ENCODE data around the gene SERINC1. TPM values are rescaled to one million over a fixed set of nuclear protein-coding genes. Genes with fewer than 3 reads are reported as not detected.

SERINC1 gene
- total and polyA plus RNA-seq, 9 of the 15 experiments (the other 6 are each of a cell fraction or from before 2014, with no cell fraction given): 28.8 to 64.6 (median 39.7) TPM

DNA sequence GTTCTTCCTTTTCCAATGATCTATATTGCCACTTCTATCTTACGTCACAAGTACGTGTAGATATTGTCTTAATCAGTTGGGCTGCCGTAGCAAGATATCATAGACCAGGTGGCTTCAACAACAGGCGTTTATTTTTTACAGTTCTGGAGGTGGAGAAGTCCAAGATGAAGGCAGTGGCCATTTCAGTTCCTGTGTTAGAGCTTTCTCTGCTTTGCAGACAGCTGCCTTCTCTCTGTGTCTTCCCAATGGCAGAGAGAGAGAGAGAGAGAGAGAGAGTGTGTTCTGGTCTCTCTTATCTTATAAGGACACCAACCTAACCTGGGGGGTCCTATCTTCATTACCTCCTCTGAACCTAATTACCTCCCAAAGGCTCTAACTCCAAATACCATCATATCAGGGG, 63.9 kb downstream of the SERINC1 start (continued):
- TF ChIP-seq, protein P1, sequence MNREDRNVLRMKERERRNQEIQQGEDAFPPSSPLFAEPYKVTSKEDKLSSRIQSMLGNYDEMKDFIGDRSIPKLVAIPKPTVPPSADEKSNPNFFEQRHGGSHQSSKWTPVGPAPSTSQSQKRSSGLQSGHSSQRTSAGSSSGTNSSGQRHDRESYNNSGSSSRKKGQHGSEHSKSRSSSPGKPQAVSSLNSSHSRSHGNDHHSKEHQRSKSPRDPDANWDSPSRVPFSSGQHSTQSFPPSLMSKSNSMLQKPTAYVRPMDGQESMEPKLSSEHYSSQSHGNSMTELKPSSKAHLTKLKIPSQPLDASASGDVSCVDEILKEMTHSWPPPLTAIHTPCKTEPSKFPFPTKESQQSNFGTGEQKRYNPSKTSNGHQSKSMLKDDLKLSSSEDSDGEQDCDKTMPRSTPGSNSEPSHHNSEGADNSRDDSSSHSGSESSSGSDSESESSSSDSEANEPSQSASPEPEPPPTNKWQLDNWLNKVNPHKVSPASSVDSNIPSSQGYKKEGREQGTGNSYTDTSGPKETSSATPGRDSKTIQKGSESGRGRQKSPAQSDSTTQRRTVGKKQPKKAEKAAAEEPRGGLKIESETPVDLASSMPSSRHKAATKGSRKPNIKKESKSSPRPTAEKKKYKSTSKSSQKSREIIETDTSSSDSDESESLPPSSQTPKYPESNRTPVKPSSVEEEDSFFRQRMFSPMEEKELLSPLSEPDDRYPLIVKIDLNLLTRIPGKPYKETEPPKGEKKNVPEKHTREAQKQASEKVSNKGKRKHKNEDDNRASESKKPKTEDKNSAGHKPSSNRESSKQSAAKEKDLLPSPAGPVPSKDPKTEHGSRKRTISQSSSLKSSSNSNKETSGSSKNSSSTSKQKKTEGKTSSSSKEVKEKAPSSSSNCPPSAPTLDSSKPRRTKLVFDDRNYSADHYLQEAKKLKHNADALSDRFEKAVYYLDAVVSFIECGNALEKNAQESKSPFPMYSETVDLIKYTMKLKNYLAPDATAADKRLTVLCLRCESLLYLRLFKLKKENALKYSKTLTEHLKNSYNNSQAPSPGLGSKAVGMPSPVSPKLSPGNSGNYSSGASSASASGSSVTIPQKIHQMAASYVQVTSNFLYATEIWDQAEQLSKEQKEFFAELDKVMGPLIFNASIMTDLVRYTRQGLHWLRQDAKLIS (CRISPR knock-in tag; IDR thresholded peaks at IDR 0.05): no peak
- no peak for TF ChIP-seq MTA2 (IDR thresholded peaks at IDR 0.05; ENCODE audit: low read depth)
- peak in 1 of 3 experiments; percentile 61 for TF ChIP-seq YY1 (IDR thresholded peaks at IDR 0.05; ENCODE audit: borderline replicate concordance in 1 of 3, control insufficient read depth in 1 of 3, extremely low read depth in 1 of 3, insufficient read depth in 3 of 3, insufficient read length in 1 of 3, insufficient replicate concordance in 2 of 3, low read depth in 1 of 3, low read length in 2 of 3)

DNA sequence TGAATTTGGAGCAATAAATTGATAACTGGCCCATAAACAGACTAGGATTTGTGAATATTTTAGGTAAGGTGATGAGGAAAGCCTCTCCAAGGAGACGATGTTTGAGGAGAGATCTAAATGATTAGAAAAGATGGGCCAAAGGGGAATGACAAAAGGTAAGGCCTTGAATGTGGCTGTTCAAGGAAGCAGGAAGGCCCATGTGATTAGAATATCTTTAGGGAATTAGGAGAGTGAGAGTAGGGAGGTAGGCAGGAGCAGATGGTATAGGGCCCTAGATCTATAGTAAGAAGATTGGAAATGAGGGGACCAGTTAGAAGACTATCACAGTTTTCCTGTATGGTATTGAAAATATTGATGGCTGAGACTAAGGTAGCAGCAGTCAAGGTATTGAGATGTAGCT, 65.4 kb downstream of the SERINC1 start:
- H3K9me3 ChIP-seq (replicated peaks; ENCODE audit: control insufficient read depth, insufficient read depth, low read depth, low read length): 0 out of 2 replicates have a peak, but pooled peaks cover 3% of the 10 kb centered on the region
- no peak overlapping the region for H2AFZ ChIP-seq (ENCODE audit: low read depth, low read length)
- H3K79me2 ChIP-seq (ENCODE audit: control insufficient read depth, insufficient read depth, low read length): peaks cover 100% of the 10 kb centered on the region
- no TSS peak for BruUV-seq (replicated peaks)
- intact Hi-C loops (cut with micrococcal nuclease): no loop called here
- no peak overlapping the region for H3K4me3 ChIP-seq
- ChIA-PET CTCF (ENCODE audit: low intra/inter-chr PET ratio) (no interaction called here), POLR2A (interaction anchor here (1.5 kb wide), 1 partner anchor 9 kb away, joined by 4 read pairs; no protein-coding TSS in a partner anchor)
- WGBS (ENCODE audit: insufficient coverage, low coverage, missing lambda C conversion rate): 100% methylated on average over 1 of the region's 1 CpG
- H3K27me3 ChIP-seq (ENCODE audit: control insufficient read depth in 2 of 2, insufficient read depth in 2 of 2, low read length in 2 of 2): no peaks in the 10 kb centered on the region
- ATAC-seq (no peak), FAIRE-seq (no peak), DNase-seq (ENCODE audit: extremely low read depth in 1 of 4, low spot score in 3 of 4) (no peak)
- no peaks in the 10 kb centered on the region for H3K9me1 ChIP-seq (ENCODE audit: control insufficient read depth, insufficient read depth, low read length)
- no peak overlapping the region for H3K4me2 ChIP-seq (ENCODE audit: insufficient read depth, low read length)
- no peak overlapping the region for H3K9ac ChIP-seq (ENCODE audit: insufficient read depth in 1 of 2, low read depth in 2 of 2, low read length in 2 of 2)
- in situ Hi-C loops (cut with MboI): no loop called here
- no peaks in the 10 kb centered on the region for H4K20me1 ChIP-seq (replicated peaks; ENCODE audit: control insufficient read depth, insufficient read depth, low read length)
- peaks cover 19% of the 10 kb centered on the region for H3K36me3 ChIP-seq (ENCODE audit: control insufficient read depth, insufficient read depth, low read length)
- peaks cover 5 to 9% of the 10 kb centered on the region in 2 experiments; a peak in 3 of 5 replicates for H3K4me1 ChIP-seq (replicated peaks in 1 of 2; ENCODE audit: control insufficient read depth in 2 of 2, insufficient read depth in 2 of 2, low read length in 2 of 2)
- H3K27ac ChIP-seq (ENCODE audit: extremely low read depth, low read depth, low read length): no peak overlapping the region
- no peak for TF ChIP-seq ELF4 (CRISPR knock-in tag; IDR thresholded peaks at IDR 0.05)
- no peak for TF ChIP-seq ZNF232 (CRISPR knock-in tag; IDR thresholded peaks at IDR 0.05)
- TF ChIP-seq FOXK2 (conservative IDR thresholded peaks at IDR 0.05 in 1 of 2, IDR thresholded peaks at IDR 0.05 in 1 of 2; ENCODE audit: low read depth in 2 of 2): no peak
- TF ChIP-seq, protein P2, sequence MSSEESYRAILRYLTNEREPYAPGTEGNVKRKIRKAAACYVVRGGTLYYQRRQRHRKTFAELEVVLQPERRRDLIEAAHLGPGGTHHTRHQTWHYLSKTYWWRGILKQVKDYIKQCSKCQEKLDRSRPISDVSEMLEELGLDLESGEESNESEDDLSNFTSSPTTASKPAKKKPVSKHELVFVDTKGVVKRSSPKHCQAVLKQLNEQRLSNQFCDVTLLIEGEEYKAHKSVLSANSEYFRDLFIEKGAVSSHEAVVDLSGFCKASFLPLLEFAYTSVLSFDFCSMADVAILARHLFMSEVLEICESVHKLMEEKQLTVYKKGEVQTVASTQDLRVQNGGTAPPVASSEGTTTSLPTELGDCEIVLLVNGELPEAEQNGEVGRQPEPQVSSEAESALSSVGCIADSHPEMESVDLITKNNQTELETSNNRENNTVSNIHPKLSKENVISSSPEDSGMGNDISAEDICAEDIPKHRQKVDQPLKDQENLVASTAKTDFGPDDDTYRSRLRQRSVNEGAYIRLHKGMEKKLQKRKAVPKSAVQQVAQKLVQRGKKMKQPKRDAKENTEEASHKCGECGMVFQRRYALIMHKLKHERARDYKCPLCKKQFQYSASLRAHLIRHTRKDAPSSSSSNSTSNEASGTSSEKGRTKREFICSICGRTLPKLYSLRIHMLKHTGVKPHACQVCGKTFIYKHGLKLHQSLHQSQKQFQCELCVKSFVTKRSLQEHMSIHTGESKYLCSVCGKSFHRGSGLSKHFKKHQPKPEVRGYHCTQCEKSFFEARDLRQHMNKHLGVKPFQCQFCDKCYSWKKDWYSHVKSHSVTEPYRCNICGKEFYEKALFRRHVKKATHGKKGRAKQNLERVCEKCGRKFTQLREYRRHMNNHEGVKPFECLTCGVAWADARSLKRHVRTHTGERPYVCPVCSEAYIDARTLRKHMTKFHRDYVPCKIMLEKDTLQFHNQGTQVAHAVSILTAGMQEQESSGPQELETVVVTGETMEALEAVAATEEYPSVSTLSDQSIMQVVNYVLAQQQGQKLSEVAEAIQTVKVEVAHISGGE (CRISPR knock-in tag; IDR thresholded peaks at IDR 0.05): no peak
- TF ChIP-seq TAF15 (IDR thresholded peaks at IDR 0.05; ENCODE audit: low read depth, low read length): no peak
- TF ChIP-seq CSDE1 (IDR thresholded peaks at IDR 0.05): no peak
- TF ChIP-seq POLR3A (IDR thresholded peaks at IDR 0.05; ENCODE audit: borderline replicate concordance, extremely low read depth, insufficient read depth, insufficient read length): no peak
- no peak for TF ChIP-seq FOS (IDR thresholded peaks at IDR 0.05; ENCODE audit: extremely low read depth, insufficient read length)
